NCI-H524 treated with DMSO at 0.1 percent for 48 hours (cell line): Measurements from ENCODE around the gene ZNF385D.

Experiments used
- DNase-seq: peaks from one replicate; lab custom pipeline; 2025; lab: John Stamatoyannopoulos, UW

The ZNF385D gene, protein sequence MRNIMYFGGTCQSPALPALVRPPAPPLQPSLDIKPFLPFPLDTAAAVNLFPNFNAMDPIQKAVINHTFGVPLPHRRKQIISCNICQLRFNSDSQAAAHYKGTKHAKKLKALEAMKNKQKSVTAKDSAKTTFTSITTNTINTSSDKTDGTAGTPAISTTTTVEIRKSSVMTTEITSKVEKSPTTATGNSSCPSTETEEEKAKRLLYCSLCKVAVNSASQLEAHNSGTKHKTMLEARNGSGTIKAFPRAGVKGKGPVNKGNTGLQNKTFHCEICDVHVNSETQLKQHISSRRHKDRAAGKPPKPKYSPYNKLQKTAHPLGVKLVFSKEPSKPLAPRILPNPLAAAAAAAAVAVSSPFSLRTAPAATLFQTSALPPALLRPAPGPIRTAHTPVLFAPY

DNA sequence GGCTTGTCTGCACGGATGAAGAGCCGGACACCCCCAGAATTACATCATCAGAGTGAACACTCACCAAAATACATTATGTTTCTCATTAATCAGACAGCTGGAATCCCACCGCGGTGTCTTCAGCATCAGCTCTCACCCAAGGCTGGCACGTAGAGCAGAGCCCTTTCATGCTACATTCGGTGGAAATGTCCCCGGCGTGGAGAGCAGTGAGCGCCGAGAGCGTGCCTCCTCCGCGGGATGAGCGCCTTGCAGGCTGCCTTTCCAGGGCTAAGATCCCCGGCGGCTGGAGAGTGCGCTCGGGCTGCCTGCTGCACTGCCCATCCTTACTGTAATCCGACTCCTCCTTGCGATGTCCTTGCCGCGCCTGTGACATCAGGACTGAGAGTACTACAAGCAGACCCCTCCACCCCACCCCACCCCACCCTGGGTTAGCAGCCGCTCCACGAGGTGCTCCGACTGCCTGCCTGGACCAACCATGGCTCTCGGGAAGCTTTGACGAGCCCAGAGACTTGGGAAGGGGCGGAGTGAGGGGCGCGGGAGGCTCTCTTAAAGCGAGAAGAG lies at the start of gene ZNF385D:
TSS of gene ZNF385D (minus strand) at position 380 of the 561 bp plus-strand sequence. CDS start at position 86, 294 bp downstream.
- DNase-seq: peak; percentile 75

DNA sequence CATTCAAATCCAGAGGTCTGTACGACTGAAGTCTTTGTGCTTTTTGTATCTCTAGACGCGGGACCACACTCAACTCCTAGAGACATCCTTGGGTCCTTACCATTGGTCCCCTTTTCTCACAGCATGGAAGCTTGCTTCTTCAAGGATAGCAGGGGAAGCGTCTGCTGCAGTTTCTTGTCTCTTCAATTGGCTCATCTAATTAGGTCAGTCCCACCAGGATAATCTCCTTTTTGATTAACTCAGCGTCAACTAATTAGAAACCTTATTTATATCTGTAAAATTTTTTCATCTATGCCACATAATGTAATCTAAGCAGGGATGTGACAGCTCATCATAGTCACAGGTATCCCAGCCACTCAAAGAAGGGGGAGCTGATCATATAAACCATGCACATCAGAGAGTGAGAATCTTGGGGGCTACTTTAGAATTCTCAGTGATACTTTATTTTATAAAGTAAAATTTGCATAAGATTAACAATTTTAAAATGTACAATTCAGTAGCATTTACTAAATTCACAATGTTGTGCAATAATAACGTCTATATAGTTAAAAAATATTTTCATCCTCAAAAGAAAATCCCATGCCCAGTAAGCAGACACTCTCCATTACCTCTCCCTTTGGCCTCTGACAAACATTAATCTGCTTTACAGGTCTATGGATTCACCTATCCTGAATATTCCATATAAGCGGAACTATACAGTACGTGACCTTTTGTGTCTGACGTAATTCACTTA lies 47.5 kb upstream of the ZNF385D start:
- no peak for DNase-seq

DNA sequence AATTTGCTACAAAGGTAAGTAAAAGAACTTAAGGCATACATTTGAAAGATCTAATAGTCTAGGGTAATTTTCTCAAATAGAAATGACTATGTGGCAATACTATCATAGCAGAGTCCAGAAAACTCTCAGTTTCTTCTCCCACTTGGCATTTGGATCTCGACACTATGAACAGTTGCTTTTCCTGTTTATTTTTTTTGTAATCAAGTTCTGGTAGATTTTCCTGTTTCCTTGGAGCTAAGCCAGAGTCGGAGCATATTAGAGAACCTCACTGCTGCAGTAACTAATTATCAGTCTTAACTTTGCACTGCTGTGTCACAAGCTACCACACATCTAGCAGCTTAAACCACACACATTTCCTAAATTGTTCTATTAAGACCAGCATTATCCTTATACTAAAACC lies 44.9 kb upstream of the ZNF385D start:
- DNase-seq: no peak

DNA sequence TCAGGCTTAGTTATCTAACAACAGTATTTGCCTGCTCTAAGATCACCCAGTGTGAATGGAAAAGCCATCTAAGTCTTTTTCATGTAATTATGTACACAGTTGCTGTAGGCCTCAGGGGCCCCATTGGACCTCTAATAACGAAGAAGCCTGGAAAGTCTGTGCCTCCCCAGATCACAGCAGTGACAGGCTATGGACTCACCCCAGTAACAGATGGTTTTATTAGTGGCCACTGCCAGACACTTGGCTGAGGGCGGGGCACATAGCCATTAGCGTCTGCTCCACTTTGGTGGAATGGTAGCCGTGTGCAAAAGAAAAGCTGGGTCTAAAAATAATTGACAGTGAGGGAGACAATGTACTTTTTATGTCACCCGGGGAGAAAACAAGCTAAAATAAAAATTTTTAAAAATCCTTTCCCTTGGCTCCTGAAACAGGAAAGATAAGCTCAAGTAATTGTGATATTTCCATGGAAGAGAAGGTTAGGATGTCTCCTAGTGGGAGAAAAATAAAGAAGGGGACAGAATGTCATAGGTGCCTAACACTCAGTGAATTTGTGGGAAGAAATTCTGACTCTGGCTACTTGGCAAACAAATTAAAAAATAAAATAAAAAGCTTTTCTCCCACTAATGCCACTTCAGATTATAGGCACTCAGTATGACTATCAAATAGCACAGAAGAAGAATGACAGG lies 44.3 kb upstream of the ZNF385D start:
- peak; percentile 82 for DNase-seq

DNA sequence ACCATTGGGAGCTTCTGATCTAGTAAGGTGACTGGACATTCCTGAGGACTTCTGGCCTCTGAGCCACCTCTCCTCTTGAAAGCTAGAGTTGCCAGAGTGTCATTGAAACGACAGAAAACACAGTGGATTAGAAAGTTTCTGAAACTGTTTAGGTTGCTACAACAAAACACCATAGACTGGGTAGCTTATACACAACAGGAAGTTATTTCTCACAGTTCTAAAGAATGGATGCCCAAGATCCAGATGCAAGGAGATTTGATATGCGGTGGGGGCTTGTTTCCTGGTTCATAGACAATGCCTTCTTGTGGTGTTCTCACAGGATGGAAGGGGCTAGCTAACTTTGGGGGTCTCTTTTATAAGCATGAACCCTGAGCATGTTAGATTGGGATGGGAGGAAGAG lies 43.3 kb upstream of the ZNF385D start:
- DNase-seq: no peak

DNA sequence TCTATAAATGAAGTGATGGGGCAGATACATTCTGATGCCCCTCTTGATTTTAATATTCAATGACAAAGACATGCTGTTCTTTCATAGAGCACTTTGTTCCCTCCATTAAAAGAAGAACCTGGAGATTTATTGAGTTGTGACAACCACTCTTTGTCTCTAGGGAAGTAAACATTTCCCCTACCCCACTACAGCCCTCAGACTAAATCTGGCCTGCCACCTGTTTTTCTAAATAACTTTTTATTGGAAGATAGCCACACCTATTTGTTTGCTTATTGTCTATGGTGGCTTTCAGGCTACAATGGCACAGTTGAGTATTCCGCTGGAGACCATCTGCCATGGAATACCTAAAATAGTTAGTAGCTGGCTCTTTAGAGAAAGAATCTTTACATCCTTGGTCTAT lies 41.2 kb upstream of the ZNF385D start:
- DNase-seq: no peak

DNA sequence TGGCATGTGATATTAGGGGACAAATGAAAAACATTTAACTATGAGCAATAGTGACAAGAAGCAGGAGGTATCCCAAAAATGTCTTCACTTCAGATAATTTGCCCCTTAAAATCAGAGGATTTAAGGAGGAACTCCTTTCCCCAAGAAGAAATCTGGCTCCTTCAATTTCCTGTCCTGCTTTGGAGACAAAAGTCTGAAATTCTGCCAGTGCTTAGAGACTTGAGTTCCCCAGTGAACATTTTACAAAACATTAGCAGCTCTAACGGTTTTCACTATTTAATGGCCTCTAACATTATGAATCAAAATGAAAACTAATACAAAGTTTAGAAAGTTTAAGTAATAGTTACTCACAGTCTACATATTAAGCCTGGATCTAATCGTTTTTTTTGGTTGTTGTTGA lies 40.3 kb upstream of the ZNF385D start:
- DNase-seq: no peak

DNA sequence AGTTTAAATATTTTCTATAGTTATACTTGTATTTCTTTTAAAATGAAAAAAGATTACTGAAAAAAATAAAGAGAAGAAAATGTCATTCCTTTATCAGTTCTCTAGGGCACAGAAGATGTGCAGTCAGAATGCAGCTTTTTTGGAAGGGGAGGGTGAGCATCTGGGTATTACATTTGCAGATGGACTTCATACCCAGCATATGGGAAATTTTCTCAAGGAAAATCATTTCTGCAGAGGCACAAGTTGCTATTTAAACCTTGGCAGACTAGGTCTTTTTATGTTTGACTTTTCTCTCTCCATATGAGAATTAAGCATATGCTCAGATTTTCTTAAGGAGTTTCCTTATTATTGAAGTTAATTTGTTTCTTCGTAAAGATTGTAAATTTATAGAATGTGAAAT lies 39.5 kb upstream of the ZNF385D start:
- no peak for DNase-seq

DNA sequence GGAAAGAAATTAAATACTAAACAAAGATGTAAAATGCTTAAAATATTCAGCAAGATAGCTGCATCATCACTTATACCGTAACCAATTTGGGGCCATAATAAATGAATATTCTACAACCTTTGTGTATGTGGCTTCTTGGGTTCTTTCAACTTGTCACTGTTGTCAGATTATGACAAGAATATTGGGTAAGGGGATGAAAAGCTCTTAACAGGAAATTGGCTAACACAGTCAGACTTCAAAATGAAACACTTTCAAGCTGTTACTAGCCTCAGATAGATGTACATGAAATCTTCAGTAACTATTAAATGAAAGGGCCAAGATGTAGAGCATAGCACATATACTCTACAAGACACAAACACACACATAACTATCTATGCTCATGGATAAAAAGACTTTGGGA lies 38.7 kb upstream of the ZNF385D start:
- no peak for DNase-seq

DNA sequence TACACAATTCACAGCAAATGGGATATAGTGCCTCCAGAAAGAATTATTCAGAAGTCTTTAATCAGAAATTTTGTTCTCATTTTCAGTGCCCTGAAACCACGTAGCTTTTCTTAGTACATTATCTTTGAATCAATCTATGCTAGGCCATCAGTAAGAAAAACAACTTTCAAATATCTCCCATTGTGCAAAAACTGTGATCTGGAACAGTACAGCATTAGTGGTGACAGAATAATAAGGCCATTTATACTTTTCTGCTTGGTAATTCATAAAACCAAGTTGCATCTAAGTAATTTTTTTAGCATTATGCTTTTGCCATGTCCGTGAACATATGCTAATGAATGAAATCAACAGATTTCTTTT lies 35.4 kb upstream of the ZNF385D start:
- no peak for DNase-seq

DNA sequence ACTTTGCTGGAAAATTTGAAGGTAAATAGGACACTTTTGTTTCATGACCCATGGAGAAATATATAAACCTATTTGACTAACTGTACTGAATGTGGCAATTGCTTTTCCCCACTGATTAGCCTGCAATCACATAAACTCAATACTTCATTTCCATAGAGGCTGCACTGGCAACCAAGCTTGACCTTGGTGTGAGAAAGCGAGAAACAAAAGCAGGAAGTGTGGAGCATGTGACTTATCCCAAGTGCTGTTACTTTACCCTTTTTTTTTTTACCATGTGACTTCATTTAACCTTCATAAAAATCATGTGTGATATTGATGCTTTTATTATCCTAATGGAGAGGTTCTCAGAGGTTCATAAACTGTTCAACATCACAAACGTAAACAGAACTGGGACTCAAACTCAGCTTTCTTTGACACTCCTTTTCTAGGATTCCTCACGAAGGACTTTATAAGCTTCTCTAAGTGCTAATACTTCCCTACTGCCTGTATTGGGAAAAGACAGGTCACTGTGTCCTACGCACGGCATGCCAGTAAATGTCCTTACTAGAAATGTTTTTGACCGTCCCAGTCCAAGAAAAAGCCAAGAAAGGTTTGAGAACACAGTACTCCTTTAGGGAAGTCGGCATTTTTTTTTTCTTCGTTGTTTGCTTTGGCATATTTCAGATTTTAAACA lies 34.9 kb upstream of the ZNF385D start:
- no peak for DNase-seq

DNA sequence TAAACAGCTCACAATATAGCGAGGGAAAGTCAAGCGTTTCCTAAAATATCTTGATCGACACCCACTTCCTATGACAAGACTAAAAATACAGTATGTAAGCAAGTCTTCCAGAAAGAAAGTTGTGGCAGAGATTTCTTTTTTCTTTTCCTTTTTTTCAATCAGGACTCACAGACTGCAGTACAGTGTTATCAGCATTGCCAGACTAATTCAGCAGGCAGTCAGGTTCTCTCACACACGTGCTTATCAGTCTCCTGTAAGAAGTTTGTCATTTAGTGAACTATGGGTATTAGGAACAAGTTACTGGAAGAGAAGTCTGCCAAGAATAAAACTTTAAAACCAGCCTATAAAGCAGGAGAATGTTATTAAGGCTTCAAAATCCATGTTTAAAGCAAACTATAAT lies 32.8 kb upstream of the ZNF385D start:
- no peak for DNase-seq

DNA sequence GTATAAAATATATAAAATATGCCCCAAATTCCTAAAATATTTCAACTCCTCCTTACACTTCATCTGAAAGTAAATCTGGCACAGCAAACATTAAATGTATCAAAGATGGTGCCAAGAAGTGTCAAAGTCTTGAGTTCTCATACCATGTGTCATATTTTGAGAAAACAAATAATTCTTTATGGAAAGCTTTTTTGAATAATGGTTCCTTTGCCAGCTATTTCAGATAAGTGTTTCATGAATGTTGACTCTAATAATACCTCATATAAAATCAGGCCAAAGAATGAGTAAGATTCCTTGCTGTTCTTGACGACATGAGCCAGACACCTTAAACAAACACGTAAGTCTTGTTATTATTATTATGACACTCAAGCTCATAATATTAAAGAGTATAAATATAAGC lies 30.3 kb upstream of the ZNF385D start:
- DNase-seq: no peak

DNA sequence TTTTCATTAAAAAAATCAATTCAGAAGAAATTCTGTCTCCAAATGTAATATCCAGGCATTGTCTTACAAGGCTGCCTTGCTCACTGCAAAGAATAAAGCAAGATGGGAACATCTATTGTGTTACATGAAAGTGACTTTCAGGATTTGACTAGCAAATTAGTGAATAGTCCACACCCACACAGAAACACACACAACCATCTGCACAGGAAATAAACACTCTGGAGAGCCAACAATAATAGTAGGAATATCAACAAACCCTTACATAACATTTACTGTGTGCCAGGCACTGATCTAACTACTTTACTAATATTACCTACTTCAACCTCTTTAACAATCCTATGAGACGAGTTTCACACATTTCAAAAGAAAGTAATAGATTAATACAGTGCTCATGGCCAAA lies 28.9 kb upstream of the ZNF385D start:
- DNase-seq: no peak

DNA sequence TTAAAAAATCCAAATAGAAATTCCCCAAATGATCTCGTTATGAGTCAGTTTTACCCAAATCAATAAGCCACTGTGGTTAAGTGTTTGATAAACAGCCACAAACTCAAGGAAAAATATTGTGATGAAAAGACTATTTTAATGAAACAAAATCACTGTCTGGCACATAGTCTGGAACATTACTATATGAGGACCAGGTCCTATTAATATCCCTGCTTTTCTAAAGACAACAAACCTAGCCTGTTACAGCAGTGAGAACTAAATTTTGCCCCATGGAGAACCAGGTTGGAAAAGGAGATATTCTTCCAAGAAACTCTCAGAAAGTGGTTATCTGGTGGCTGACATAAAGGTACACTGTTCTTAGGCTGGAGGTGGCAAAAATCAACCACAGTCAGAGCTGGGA lies 27.7 kb upstream of the ZNF385D start:
- DNase-seq: no peak

DNA sequence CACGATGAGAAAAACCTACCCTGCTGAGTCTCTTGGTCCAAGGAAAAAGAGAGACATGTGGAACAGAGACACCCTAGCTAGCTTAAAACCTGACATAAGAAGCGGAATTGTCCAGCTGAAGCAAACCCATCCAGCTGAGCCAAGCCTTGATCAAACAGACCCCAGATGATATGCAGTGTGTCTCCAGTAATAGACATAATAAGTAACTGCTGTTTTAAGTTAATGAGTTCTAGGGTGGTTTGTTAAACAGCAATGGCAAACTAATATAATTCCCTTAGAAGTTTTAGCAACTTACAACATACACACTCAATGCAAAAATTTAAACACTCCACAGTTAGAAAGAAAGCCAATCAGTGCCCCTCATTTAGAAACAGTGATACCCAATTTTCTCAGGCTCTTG lies 26.8 kb upstream of the ZNF385D start:
- DNase-seq: no peak

DNA sequence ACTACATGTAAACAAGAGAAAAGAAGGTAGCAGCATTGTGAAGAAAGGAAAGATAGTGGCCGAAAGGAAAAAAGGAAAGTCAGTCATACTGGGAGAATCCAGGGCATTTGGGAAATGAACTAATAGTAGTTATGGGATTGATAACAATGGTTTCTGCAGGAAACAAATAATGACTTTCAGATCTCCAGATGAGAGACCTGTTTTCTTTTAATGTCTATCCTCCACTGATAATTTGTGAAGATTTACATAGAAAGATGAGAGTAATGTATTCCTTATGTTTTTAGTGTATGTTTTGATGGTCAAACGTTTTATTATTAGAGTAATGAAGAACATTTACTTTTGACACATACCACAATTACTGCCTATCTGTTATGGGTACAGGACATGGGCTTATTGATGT lies 15.0 kb upstream of the ZNF385D start:
- no peak for DNase-seq

DNA sequence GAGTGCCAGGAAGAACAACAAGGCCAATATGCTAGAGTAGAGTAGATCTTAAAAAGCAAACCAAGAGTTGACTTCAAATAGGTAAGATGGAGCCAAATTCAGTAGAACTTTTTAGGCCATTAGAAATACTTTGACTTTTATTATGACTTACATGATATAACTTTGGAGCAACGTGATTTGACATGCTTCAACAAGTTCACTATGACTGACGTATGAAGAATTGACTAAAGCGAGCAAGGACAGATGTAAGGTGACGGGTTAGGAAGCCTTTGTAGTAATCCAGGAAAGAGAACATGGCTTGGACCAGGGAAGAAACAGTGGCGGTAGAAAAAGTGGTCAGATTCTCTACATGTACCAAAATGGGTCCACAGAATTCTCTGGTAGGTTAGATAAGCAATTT lies 4.9 kb upstream of the ZNF385D start:
- no peak for DNase-seq

DNA sequence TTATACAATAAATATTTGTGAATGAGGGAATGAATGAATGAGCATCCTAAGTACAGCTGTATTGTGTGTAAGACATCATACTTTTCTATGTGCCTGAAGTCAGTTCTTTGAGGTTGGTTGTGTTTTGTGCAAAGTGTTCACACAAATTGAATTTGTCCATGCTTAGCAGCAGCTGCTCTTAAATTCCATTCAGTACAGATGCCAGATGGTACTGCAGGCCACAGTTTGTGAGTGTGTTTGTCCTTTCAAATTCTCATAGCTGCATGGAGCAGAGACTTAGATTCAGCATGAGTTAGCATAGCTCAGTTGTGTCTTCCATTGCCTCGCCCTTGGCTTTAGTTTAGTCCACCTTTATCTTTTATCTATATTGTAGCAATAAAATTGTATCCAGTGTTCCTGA lies 3.8 kb upstream of the ZNF385D start:
- peak; percentile 31 for DNase-seq

DNA sequence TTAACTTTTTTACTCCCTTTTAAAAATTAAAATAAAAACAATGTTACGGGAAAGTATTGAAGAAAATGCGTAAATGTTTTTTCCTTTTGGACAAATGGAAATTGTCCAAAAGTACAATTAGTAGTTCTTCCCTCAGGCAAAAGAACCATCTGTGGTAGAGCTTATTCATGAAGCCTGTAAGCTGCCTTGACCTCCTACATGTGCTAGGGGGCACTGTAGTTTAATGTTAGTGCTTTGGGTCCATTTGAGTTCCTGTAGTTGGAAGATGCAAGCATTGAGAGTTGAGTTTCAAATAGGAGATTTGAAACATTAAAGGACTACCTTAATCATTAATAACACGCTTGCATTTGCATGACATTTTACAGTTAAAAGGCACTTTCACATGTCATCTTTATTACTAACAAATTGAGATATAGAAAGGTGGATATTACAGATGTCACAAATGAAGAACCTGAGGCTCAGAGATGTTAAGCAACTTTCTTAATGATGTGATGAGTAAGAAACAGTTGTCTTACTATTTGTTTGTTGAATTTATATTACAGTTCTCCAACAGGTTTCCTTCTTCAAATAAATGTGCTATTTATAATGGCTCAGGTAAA lies 1.8 kb upstream of the ZNF385D start:
- DNase-seq: peak; percentile 33

DNA sequence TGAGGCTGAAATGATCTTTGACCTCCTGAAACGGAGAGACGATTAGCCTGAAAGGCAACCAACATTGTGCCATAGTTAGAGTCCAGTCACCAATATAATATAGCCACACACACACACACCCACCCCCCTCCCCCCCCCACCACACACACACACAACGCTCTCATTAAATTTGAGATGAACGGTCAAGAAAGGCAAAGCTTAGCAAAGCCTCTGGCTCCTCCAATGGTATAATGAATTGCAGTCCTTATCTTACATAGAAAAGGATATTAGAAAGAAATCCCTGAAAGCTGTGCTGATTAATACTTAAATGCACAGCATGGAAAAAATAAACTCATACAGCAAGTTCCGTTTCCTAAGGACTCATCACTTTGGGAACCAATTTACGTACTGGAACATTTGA lies 876 bp upstream of the ZNF385D start:
- DNase-seq: no peak
